NCI-H446 treated with DMSO at 0.1 percent for 48 hours (cell line): ENCODE measurements around the gene NBAS.
"Not testable (repeated sequence)": the region's sequence is repeated elsewhere in the genome, so short reads cannot be mapped to it uniquely, and the experiment has no call there.

Experiments used
- DNase-seq: peaks from one replicate; lab custom pipeline; 2025; lab: John Stamatoyannopoulos, UW

NBAS gene

DNA sequence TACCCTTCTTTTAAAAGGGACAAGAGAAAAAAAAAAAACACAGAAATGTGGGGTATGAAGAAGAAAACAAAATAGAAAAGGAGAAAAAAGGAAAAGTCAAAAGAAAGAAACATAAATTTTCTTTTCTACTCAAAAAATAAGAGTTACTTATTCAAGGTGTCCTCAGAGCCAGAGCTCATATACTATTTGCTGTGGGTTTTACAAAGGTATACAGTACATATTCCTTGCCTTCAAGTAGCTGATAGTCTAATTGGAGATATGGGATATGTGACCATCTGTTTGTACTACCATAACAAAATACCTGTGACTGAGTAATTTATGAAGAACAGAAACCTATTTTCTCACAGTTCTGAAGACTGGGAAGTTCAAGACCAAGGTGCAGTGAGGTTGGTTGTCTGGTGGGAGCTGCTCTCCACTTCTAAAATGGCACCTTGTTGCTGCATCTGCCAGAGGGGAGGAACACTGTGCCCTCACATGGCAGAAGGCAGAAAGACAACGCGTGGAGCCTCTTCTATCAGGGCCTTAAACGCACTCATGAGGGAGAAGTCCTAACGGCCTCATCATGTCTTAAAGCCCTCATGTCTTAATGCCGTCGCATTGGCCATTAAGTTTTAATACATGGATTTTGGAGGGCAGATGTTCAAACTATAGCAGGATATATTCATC, 33.9 kb downstream of the NBAS start:
- no peak for DNase-seq

DNA sequence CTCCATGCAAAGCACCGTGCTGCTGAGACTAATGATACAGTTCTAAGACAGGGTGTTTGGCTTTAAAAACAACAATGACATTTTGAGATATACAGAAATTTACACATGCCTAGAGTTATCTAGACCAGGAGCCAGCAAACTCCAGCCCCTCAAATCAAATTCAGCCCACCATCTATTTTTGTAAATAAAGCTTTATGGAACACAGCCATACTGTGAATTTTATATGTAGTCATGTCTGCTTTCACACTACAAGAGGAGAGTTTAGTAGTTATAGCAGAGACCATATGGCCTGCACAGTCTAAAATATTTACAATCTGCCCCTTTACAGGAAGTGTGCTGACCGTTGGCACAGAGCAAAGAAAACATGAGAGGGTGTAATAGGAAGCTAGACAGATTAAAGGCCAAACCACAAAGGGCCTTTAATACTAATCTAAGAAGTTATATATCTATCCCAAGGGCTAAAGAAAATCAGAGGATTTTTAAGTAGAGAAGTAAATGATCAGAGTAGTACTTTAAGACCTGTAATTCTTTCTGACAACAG, 39.4 kb downstream of the NBAS start:
- no peak for DNase-seq

DNA sequence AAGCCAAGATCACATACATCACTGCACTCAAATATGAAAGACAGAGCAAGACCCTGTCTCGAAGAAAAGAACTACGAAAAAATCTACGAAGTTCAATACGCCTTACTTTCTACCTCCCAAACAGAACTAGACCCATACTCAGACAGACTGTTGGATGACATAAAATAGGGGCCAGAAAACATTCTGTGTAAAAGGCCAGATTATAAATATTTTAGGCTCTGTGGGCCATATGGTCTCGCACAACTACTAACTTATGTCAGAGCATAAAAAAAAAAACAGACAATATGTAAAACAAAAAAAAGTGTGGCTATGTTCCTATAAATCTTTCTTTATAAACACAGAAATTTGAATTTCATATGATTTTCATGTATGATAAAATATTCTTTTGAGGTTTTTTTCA, 40.8 kb downstream of the NBAS start:
- DNase-seq = no peak

DNA sequence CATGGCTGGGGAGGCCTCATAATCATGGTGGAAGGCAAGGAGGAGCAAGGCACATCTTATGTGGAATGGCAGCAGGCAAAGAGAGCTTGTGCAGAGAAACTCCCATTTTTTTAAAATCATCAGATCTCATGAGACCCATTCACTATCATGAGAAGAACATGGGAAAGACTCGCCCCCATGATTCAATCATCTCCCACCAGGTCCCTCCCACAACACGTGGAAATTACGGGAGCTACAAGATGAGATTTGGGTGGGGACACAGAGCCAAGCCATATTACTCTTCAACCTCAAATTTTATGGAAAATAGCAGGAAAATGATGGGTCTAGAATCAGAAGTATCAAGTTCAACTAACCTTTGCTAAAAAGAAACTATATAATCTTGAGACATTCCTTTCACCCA, 42.4 kb downstream of the NBAS start:
- not testable (repeated sequence) for DNase-seq

DNA sequence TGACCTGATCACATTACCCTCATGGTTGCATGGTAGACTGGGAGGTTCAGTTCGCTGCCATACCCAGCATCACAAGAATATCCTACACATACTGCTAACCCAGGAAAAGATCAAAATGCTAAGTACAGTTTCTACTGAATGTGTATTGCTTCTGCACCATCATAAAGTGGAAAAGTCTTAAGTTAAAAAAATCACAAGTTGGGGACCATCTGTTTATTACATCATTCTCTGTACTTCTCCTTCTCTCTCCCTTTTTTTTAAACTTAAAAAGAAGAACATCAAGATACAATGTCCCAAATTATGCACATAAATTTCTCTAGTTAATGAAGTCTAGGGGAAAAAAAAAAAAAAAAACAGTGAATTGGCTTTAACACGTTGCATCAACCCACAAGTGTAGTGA, 43.3 kb downstream of the NBAS start:
- DNase-seq = no peak

- DNase-seq = no peak
These were observed 49.4 kb downstream of the NBAS start for GRCh38 chr2:15511686-15512085.

DNA sequence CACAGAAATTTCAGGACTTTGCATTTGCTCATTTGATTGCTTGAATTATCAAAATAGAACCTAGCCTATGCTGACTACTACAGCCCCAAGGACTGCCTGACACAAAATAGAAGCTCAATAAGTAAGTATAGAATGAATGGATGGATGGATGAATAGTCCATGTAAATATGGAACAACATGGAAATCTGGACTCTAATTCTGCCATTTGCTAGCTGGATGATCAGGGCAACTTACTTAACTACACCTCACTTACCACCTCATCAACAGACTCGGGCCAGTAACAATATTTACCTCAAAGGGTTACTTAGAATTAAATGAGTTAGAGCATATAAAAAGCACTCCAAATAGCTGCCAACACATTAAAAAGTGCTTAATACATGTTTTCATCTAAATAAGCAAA, 50.6 kb downstream of the NBAS start:
- no peak for DNase-seq

- no peak for DNase-seq
These were observed 51.0 kb downstream of the NBAS start for GRCh38 chr2:15510131-15510530.

DNA sequence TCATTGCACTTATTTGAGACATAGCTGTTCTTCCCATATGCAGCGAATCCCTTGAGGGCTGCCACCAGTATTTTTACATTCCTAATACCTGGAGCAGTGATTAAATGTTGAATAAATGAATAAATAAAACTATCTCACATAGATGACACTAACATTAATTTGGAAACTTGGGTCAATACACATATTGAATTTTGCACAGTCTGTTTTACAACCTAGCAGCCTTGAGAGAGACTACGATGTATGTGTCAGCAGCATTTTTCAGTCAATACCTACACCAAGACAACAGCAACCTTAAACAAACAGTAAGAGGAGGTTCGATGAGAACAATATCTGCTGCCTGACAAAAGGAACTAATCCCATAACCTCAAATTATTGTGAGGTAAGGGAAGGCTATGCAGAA, 53.4 kb downstream of the NBAS start:
- DNase-seq = no peak

DNA sequence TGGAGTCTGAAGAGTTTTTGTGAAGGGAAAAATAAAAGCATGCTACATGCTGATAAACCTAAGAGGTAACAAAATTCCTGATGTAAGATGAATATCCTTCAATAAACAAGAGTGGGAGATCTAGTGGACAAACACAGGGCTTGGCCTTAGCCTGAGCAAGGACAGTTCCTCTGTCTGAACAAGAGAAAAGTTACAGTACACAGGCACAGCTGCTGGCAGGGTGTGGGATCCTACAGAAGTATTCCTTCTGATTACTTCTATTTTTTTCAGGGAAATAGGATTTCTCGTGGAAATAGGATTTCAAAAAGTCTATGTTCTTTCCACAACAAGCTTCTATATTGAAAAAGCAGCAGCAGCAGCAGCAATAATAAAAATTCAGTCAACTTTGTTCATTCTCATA, 54.1 kb downstream of the NBAS start:
- DNase-seq = no peak

DNA sequence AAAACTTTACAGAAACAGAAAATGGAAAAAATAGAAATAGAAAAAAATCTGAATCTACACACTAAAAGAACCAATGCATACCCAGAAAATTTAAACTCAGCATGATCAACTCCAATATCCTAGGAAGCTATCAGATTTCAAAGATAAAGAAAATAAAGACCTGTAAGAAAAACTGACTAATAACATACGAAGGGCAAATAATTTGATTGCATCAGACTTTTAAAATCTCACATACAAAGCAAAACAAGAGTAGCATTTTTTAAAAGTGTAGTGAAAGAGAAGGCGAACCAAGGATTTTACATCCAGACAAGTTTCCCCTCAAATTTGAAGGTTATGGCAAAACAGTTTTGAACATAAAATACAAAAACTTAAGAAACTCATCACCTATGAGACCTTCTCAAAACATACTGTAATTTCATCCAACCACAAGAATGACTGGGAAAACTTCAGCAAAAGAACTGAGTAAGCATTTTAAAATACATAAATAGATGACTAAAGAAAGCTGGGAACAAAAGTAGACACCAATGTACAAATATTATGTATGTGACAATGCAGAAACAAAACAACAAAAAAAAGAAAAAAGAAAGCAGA, 54.8 kb downstream of the NBAS start:
- DNase-seq = no peak

DNA sequence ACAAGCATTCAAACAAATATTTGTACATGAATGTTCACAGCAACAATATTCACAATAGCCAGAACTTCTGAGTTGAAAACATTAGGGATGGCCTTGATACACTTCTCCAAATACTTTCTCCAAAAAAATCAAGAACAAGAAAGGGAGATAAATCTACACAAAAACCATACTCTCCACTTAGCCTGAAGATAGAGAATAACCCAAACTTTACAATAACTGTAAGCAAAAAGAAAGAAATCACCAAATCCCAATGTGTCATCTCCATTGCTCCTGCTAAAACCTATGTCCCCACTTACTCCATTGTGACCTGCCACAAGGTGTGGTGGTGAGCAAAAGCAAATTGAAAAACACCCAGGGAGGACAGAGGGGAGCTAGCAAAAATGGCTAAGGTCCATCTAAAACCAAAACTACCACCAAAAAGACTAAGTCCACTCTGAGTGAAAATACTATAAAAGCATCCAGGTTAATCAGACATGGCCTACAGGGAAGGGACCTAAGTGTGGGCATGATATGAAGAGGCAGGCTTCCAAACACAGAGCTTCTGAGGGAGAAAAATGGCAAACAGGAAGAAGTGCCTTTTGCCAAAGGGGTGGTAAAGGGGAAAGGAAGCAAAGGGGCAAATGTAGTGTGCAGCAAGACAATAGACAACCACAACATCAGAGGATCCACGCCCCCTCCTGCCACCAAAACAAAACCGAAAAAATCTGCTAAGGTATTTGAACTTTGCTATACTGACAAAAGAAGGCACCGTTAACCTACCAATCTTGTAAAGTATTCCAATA, 56.1 kb downstream of the NBAS start:
- no peak for DNase-seq

DNA sequence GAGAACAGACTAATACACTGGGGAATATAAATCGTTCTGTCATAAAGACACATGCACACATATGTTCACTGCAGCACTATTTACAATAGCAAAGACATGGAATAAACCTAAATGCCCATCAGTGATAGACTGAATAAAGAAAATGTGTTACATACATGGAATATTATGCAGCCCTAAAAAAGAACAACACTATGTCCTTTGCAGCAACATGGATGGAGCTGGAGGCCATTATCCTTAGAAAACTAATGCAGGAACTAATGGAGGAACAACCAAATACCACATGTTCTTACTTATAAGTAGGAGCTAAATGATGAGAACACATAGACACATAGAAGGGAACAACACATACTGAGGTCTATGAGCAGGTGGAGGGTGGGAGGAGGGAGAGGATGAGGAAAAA, 61.9 kb downstream of the NBAS start:
- DNase-seq = not testable (repeated sequence)

DNA sequence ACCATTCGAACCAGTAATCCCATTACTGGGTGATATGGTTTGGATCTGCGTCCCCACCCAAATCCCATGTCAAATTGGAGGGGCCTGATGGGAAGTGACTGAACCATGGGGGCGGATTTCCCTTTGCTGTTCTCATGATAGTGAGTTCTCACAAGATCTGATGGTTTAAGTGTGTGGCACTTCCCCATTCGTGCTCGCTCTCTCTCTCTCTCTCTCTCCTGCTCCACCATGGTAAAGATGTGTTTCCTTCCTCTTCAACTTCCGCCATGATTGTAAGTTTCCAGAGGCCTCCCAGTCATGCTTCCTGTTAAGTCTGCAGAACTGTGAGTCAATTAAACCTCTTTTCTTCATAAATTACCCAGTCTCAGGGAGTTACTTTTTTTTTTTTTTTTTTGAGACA, 62.6 kb downstream of the NBAS start:
- no peak for DNase-seq

DNA sequence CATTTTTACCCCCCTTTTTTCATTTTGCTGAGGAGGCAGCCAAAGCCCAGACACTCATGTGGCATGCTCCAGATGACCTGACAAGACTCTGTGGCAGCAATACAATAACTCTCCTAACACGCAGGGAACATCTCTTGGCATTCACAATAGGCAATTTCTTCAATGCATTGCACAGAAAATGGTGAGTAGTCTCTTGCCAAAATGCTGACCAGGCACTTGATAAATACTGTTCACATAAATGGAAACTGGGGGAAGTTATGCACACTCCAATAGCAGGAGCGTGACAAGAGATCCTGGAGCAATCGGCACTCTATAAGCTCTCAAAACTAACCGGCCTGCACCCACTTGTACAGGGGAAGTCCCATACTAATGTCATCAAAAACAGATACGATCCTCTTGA, 66.3 kb downstream of the NBAS start:
- DNase-seq = no peak

- no peak for DNase-seq
These were observed 68.3 kb downstream of the NBAS start for GRCh38 chr2:15492773-15493325.

DNA sequence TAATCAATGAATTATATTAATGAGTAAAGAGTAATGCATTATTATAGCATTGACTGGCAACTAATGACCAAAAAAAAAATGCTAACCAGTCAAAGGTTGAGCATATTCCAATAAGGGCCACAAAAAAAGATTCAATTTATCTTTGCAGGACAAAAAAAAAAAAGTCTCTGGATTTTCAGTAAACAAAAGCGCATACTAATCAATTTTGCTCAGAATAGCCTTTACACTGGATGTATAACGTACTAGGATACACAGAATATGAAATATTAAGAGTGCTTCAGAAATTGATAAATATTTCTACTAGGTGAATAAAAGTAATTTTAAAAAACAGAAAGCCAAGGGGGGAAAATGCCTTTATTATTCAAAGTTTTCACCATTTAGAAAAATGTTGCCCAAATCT, 74.4 kb downstream of the NBAS start:
- no peak for DNase-seq

DNA sequence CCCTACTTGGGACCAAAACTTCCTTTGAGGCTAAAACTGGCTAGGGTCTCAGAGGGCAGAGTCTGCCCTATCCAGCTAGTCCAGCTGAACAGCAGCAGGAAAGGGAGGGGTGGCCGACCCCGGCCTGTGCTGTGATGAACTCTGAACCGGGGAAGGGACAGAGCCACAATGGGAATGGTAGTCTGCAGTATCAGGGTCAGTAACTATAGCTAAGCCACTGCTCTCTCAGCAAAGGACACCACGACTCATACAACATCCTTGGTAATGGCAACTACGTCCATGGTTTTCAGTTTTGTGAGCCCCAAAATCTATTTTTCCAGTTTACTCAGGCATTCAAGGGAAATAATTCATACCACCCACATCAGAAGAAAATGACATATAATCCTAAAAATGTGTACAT, 75.2 kb downstream of the NBAS start:
- no peak for DNase-seq

DNA sequence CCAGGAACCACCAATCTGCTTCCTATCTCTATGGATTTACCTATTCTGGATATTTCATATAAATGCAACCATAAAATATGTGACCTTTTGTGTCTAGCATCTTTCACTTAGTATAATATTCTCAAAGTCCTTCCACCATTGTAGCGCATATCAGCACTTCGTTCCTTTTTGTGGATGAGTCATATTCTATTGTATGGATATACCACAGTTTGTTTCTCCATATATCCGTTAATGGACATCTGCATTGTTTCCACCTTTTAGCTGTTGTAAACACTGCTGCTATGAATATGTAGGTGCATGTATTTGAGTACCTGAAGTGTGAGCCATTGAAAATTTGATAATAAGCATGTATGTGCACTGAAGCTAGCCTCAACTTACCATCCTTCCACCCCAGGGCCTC, 80.1 kb downstream of the NBAS start:
- DNase-seq = no peak

GRCh38 chr2:15480552-15480951, 80.6 kb downstream of the NBAS start:
- DNase-seq = no peak

GRCh38 chr2:15472876-15473275, 88.3 kb downstream of the NBAS start:
- no peak for DNase-seq

DNA sequence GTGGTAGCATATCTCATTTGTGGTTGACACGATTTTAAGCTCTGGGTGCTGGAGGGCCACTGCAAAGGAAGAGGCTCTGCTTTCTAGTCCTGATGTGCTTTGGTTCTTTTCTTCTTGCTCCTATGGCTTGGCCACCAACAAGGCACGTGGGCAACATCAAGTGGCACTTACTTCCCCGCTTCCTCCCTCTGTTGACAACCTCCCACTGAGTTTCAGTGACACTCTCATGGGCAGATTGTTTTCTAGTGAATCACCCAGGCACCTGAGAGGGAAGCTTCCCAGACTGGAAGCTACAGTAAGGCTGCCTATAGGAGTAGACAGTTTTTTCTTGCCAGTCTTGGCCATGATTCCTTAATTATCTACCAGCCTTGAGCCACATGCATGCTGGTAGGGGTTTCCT, 89.0 kb downstream of the NBAS start:
- DNase-seq = no peak

- DNase-seq = no peak
These were observed 89.5 kb downstream of the NBAS start for GRCh38 chr2:15471606-15472005.
